LNCaP clone FGC (cell line): ENCODE measurements around the gene WIPF1.

Experiments used
- DNase-seq: peaks from one replicate; pipeline ENCODE4 v3.0.0-alpha.2; 2011; ENCODE audit warnings: low read depth
- H3K4me3 ChIP-seq: 2 replicates; pipeline ENCODE4 v1.5.1; 2011; ENCODE audit warnings: mild to moderate bottlenecking, low read depth, low read length, control low read depth
- TF ChIP-seq, protein P1 (sequence below): IDR thresholded peaks from 2 replicates; pipeline ENCODE4 v1.5.1; 2012; ENCODE audit warnings: mild to moderate bottlenecking; ENCODE audit not compliant: control insufficient read depth, insufficient read depth; ENCODE audit errors: extremely low read depth

WIPF1 gene

GRCh38 chr2:174612970-174613369 lies 15.4 kb upstream of the WIPF1 start:
- TF ChIP-seq, protein P1, sequence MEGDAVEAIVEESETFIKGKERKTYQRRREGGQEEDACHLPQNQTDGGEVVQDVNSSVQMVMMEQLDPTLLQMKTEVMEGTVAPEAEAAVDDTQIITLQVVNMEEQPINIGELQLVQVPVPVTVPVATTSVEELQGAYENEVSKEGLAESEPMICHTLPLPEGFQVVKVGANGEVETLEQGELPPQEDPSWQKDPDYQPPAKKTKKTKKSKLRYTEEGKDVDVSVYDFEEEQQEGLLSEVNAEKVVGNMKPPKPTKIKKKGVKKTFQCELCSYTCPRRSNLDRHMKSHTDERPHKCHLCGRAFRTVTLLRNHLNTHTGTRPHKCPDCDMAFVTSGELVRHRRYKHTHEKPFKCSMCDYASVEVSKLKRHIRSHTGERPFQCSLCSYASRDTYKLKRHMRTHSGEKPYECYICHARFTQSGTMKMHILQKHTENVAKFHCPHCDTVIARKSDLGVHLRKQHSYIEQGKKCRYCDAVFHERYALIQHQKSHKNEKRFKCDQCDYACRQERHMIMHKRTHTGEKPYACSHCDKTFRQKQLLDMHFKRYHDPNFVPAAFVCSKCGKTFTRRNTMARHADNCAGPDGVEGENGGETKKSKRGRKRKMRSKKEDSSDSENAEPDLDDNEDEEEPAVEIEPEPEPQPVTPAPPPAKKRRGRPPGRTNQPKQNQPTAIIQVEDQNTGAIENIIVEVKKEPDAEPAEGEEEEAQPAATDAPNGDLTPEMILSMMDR = no peak
- H3K4me3 ChIP-seq = no peak overlapping the region
- DNase-seq = no peak

GRCh38 chr2:174611854-174612253 lies 14.2 kb upstream of the WIPF1 start:
- no peak overlapping the region for H3K4me3 ChIP-seq
- TF ChIP-seq, protein P1 = no peak
- DNase-seq = no peak

DNA sequence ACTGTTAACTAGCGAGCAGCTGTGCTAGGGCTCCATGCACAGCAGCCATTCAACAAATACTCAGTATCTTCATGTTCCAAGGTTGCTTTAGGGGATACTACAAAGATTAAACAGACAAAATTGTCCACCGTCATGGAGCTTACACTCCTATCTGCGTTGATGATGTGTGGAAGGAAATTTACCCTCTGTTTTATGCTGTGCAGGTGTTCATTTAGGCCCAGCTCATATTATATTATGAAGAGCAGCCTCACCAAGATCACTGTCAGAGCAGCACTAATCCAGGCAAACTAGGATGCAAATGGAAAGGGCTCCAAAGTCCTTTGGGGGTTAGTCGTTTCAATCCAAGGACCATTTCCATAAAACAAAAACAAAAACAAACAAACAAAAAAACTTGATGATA lies 13.4 kb upstream of the WIPF1 start:
- H3K4me3 ChIP-seq = no peak overlapping the region
- TF ChIP-seq, protein P1 = no peak
- no peak for DNase-seq

DNA sequence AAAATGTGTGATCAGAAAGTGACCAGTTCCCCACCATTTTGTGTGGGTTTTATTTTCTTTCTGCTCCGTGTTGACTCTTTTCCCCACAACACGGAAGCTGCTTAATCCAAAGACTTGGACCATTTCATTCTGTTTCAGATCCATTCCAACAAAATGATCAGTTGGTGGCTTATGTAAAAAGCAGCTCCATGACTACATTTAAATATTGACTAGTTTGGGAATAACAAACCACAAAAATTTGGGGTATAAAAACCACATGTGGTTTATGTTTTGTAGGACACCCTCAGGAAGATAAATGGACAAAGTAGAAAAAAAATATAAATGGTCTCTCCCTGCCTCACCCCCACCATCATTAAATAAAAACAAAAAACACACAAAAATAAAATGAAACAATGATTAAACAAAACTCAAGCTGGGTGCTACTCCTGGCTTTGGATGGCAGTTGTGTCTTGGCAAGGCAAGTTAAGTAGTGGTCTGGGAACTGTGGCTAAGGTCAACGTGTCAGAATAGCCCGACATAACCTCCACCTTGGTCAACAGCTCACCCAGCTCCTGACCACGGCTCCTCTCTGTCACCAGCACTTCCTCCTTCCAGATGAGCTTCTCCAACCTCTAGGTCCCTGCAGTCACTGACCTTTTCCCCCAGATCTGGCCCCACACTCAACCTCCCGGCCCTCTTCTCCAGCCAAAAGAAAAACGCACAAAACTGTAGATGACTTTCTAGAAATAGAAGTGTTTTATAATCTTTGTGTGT lies 12.8 kb upstream of the WIPF1 start:
- no peak overlapping the region for H3K4me3 ChIP-seq
- DNase-seq = no peak
- TF ChIP-seq, protein P1 = no peak

DNA sequence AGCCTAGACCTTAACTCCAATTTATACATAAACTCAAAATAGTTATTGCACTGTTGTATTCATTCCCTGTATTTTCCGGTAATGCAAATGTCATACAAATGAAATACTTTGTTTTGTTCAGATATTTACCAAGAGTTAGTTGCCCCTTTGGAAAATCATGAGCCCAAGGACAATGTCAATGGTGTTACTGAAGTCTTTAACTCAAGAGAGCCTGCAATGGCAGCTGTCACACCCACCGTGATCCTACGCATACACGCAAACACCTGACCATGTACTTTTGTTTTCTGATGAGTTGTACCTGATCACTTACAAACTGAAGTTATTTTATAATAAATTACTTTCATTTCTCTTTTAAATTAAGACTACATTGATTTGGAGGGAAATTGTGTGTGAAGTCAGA lies 11.7 kb upstream of the WIPF1 start:
- H3K4me3 ChIP-seq = no peak overlapping the region
- no peak for DNase-seq
- TF ChIP-seq, protein P1 = no peak

GRCh38 chr2:174608866-174609214 lies 11.2 kb upstream of the WIPF1 start:
- DNase-seq = no peak
- H3K4me3 ChIP-seq = no peak overlapping the region
- TF ChIP-seq, protein P1 = no peak

DNA sequence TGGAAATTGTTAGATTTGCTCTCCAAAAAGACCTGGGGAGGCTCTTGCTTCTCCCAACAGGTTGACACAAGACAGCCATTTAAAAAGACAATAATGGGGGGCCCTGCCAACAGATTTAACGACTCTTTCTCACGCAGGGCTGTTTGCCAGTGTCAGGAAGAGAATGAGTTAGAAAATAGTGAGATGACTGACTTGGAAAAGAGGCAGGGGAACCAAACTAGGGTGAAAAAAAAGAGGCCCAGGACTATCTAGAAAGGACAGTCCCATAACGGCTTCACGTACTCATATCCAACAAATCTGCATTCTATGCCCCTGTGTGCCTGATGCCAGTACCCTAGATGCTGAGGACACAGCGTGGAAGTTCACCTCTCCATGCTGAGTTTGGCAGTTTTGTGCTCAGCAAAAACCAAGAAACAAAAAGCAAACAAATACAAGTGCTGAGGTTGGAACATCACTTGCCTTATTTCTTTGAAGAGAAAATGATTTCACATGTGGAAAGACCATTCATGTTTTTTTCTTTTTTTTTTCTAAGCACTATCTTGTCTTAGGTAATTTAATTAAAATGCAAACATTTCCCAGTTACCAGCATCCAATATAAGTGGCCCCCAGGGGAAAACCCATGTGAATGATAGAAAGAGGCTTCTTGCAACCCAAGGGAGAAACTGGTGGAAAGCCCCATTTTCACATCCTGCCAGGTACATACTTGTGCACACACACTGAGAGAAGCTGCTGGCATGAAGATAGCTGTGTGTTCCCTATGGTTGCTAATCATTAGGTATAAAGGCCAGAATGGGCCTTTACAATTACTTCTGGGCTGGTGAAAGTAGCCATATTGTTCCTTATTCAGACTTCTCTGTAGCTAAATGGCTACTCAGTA lies 10.6 kb upstream of the WIPF1 start:
- H3K4me3 ChIP-seq = no peak overlapping the region
- TF ChIP-seq, protein P1 = no peak
- DNase-seq = no peak
